Activated T-helper 1 cell treated with anti-CD3 and anti-CD28 coated beads, Interleukin-12 subunit alpha, Interleukin-12 subunit beta, Interleukin-2, Interleukin-4 antibody, amounts not matched to agents 30 ng/mL and 10 ng/mL and 1 ng/mL, durations not matched to agents 14 hours and 24 hours and 36 hours (primary cell): ENCODE data around the gene TBXA2R. TPM values are rescaled to one million over a fixed set of nuclear protein-coding genes. Genes with fewer than 3 reads are reported as not detected.

ENCODE experiments used
- DNase-seq: peaks from one replicate; pipeline ENCODE4 v3.0.0; 2021; ENCODE audit warnings: low spot score
- H3K27ac Mint-ChIP-seq: one replicate; pipeline ENCODE4 v1.8.0; 2021; ENCODE audit warnings: mild to moderate bottlenecking, mixed read lengths
- H3K27me3 Mint-ChIP-seq: one replicate; pipeline ENCODE4 v1.8.0; 2022; ENCODE audit warnings: mild to moderate bottlenecking, moderate library complexity, mixed read lengths; ENCODE audit not compliant: insufficient read depth
- H3K36me3 Mint-ChIP-seq: one replicate; pipeline ENCODE4 v1.8.0; 2021; ENCODE audit warnings: low read depth, mixed read lengths
- H3K4me1 Mint-ChIP-seq: one replicate; pipeline ENCODE4 v1.8.0; 2021; ENCODE audit warnings: low read depth, mixed read lengths
- H3K4me3 Mint-ChIP-seq: one replicate; pipeline ENCODE4 v1.8.0; 2021; ENCODE audit warnings: mild to moderate bottlenecking, moderate library complexity, mixed read lengths
- H3K9me3 Mint-ChIP-seq: one replicate; pipeline ENCODE4 v1.8.0; 2021; ENCODE audit warnings: mixed read lengths
- intact Hi-C: fragments of 100-400 bp; cut with micrococcal nuclease; formaldehyde crosslinking; loops from one replicate; pipeline ENCODE4 v1.15.1; 2024
- total RNA-seq: library from RNA; stranded (reverse); gene quantifications from 2 replicates; pipeline ENCODE4 v1.2.3, GENCODE V29; 2022

The TBXA2R gene
- total RNA-seq, 1 donor from 2014 or later: 1.0 TPM

GRCh38 chr19:3645726-3646125 is 39.1 kb upstream of the TBXA2R start:
- intact Hi-C loops: no loop called here
- Mint-ChIP-seq H3K27me3 (no peaks in the 10 kb centered on the region), H3K4me1 (no peaks in the 10 kb centered on the region), H3K4me3 (no peak overlapping the region), H3K36me3 (no peaks in the 10 kb centered on the region), H3K9me3 (no peaks in the 10 kb centered on the region), H3K27ac (no peak overlapping the region)
- no peak for DNase-seq

- no peaks in the 10 kb centered on the region for H3K4me1 Mint-ChIP-seq
- intact Hi-C loops: no loop called here
- no peaks in the 10 kb centered on the region for H3K36me3 Mint-ChIP-seq
- H3K4me3 Mint-ChIP-seq: no peak overlapping the region
- H3K9me3 Mint-ChIP-seq: no peaks in the 10 kb centered on the region
- no peak overlapping the region for H3K27ac Mint-ChIP-seq
- no peaks in the 10 kb centered on the region for H3K27me3 Mint-ChIP-seq
- no peak for DNase-seq
Observed at GRCh38 chr19:3645067-3645396, 38.4 kb upstream of the TBXA2R start.

- Mint-ChIP-seq H3K4me1 (no peaks in the 10 kb centered on the region), H3K4me3 (no peak overlapping the region), H3K9me3 (no peaks in the 10 kb centered on the region), H3K27me3 (no peaks in the 10 kb centered on the region), H3K36me3 (no peaks in the 10 kb centered on the region), H3K27ac (no peak overlapping the region)
- intact Hi-C loops: no loop called here
- DNase-seq: no peak
Observed at GRCh38 chr19:3644351-3645066, 37.8 kb upstream of the TBXA2R start.

GRCh38 chr19:3643674-3644313 is 37.1 kb upstream of the TBXA2R start:
- DNase-seq: no peak
- Mint-ChIP-seq H3K9me3 (no peaks in the 10 kb centered on the region), H3K4me1 (no peaks in the 10 kb centered on the region), H3K27me3 (no peaks in the 10 kb centered on the region), H3K4me3 (no peak overlapping the region), H3K27ac (no peak overlapping the region), H3K36me3 (peaks cover 1% of the 10 kb centered on the region)
- intact Hi-C loops: no loop called here

- peak; percentile 8 for DNase-seq
- Mint-ChIP-seq H3K4me3 (no peak overlapping the region), H3K4me1 (no peaks in the 10 kb centered on the region), H3K9me3 (no peaks in the 10 kb centered on the region), H3K27me3 (no peaks in the 10 kb centered on the region), H3K36me3 (peaks cover 5% of the 10 kb centered on the region), H3K27ac (no peak overlapping the region)
- intact Hi-C loops: no loop called here
Observed at GRCh38 chr19:3642987-3643673, 36.5 kb upstream of the TBXA2R start.

- no peak overlapping the region for H3K4me3 Mint-ChIP-seq
- H3K27me3 Mint-ChIP-seq: no peaks in the 10 kb centered on the region
- H3K4me1 Mint-ChIP-seq: no peaks in the 10 kb centered on the region
- H3K9me3 Mint-ChIP-seq: no peaks in the 10 kb centered on the region
- intact Hi-C loops: no loop called here
- DNase-seq: no peak
- H3K36me3 Mint-ChIP-seq: peaks cover 5% of the 10 kb centered on the region
- no peak overlapping the region for H3K27ac Mint-ChIP-seq
Observed at GRCh38 chr19:3642296-3642695, 35.6 kb upstream of the TBXA2R start.

- intact Hi-C loops: no loop called here
- peaks cover 5% of the 10 kb centered on the region for H3K36me3 Mint-ChIP-seq
- no peaks in the 10 kb centered on the region for H3K4me1 Mint-ChIP-seq
- DNase-seq: no peak
- H3K27ac Mint-ChIP-seq: no peak overlapping the region
- no peaks in the 10 kb centered on the region for H3K9me3 Mint-ChIP-seq
- no peaks in the 10 kb centered on the region for H3K27me3 Mint-ChIP-seq
- no peak overlapping the region for H3K4me3 Mint-ChIP-seq
Observed at GRCh38 chr19:3641515-3642269, 35.0 kb upstream of the TBXA2R start.

- peaks cover 5% of the 10 kb centered on the region for H3K36me3 Mint-ChIP-seq
- H3K4me3 Mint-ChIP-seq: no peak overlapping the region
- H3K9me3 Mint-ChIP-seq: no peaks in the 10 kb centered on the region
- no peaks in the 10 kb centered on the region for H3K4me1 Mint-ChIP-seq
- H3K27me3 Mint-ChIP-seq: no peaks in the 10 kb centered on the region
- intact Hi-C loops: no loop called here
- DNase-seq: no peak
- no peak overlapping the region for H3K27ac Mint-ChIP-seq
Observed at GRCh38 chr19:3639479-3639878, 32.8 kb upstream of the TBXA2R start.

GRCh38 chr19:3638208-3639193 is 31.8 kb upstream of the TBXA2R start:
- Mint-ChIP-seq H3K27me3 (no peaks in the 10 kb centered on the region), H3K36me3 (peaks cover 5% of the 10 kb centered on the region), H3K27ac (no peak overlapping the region), H3K4me3 (no peak overlapping the region), H3K4me1 (no peaks in the 10 kb centered on the region), H3K9me3 (no peaks in the 10 kb centered on the region)
- DNase-seq: no peak
- intact Hi-C loops: no loop called here

GRCh38 chr19:3637621-3638020 is 30.9 kb upstream of the TBXA2R start:
- Mint-ChIP-seq H3K27ac (no peak overlapping the region), H3K9me3 (no peaks in the 10 kb centered on the region), H3K4me3 (no peak overlapping the region), H3K4me1 (no peaks in the 10 kb centered on the region), H3K36me3 (peaks cover 5% of the 10 kb centered on the region), H3K27me3 (no peaks in the 10 kb centered on the region)
- intact Hi-C loops: no loop called here
- DNase-seq: no peak

- Mint-ChIP-seq H3K27ac (no peak overlapping the region), H3K9me3 (no peaks in the 10 kb centered on the region), H3K27me3 (no peaks in the 10 kb centered on the region), H3K4me3 (no peak overlapping the region), H3K36me3 (peaks cover 5% of the 10 kb centered on the region), H3K4me1 (no peaks in the 10 kb centered on the region)
- DNase-seq: no peak
- intact Hi-C loops: no loop called here
Observed at GRCh38 chr19:3636962-3637361, 30.3 kb upstream of the TBXA2R start.

- Mint-ChIP-seq H3K9me3 (no peaks in the 10 kb centered on the region), H3K36me3 (peaks cover 5% of the 10 kb centered on the region), H3K27me3 (no peaks in the 10 kb centered on the region), H3K27ac (no peak overlapping the region), H3K4me1 (no peaks in the 10 kb centered on the region), H3K4me3 (no peak overlapping the region)
- DNase-seq: no peak
- intact Hi-C loops: no loop called here
Observed at GRCh38 chr19:3636506-3636905, 29.8 kb upstream of the TBXA2R start.
